CD4-positive, alpha-beta T cell treated with Interferon alpha-2 for 1 hour (primary cell): Measurements from ENCODE around the gene TUBB1.
A peak's percentile ranks its signal among the peaks of the same experiment; 100 is the strongest.

ENCODE experiments used
- DNase-seq, 2 donors: peaks; one replicate each; pipeline ENCODE4 v3.0.0-alpha.2; 2020 to 2022

The TUBB1 gene

DNA sequence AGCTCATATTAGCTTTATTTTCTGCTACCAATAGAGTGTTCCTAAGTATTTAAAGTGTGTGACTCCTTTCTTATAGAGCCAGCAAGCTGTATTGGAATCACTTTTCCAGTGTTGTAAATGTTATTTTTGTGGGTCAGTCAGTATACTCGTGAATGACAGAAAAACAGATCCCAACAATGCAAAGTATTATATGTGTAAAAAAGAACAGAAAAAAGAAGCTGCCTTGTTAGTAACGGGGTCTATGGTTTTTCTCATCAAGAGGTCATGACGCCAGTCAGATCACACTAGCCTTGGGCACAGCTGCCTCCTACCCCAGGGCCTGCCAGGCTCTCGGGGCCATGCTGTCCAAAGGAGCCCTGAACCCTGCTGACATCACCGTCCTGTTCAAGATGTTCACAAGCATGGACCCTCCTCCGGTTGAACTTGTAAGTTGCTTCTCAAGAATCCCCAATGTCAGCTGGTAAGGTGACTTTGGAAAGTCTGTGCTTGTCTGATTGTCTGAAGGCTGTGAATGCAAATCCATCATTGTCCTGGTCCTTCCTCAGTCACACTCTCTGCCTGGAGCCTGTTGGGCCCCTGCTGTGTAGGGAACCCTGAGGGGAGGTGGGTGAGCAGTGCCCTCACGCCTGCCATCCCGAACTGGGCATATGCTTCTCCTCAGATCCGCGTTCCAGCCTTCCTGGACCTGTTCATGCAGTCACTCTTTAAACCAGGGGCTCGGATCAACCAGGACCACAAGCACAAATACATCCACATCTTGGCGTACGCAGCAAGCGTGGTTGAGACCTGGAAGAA, 28.4 kb upstream of the TUBB1 start:
- no peak for DNase-seq

DNA sequence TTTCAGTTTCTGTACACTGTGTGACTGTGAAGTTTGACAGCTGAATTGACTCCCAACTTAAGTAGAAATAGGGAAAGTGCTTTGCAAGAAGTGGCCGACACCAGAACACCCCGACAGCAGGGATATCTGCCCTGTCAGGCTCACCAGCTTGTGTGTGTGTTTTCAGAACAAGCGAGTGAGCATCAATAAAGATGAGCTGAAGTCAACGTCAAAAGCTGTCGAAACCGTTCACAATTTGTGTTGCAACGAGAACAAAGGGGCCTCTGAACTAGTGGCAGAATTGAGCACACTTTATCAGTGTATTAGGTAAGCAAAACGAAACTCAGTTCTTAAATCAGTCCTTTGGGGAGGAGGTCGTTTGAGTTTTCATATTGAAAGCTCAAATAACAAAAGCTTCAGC, 27.5 kb upstream of the TUBB1 start:
- no peak for DNase-seq

- DNase-seq: no peak
Measured at GRCh38 chr20:58992911-58993310, 26.3 kb upstream of the TUBB1 start.

DNA sequence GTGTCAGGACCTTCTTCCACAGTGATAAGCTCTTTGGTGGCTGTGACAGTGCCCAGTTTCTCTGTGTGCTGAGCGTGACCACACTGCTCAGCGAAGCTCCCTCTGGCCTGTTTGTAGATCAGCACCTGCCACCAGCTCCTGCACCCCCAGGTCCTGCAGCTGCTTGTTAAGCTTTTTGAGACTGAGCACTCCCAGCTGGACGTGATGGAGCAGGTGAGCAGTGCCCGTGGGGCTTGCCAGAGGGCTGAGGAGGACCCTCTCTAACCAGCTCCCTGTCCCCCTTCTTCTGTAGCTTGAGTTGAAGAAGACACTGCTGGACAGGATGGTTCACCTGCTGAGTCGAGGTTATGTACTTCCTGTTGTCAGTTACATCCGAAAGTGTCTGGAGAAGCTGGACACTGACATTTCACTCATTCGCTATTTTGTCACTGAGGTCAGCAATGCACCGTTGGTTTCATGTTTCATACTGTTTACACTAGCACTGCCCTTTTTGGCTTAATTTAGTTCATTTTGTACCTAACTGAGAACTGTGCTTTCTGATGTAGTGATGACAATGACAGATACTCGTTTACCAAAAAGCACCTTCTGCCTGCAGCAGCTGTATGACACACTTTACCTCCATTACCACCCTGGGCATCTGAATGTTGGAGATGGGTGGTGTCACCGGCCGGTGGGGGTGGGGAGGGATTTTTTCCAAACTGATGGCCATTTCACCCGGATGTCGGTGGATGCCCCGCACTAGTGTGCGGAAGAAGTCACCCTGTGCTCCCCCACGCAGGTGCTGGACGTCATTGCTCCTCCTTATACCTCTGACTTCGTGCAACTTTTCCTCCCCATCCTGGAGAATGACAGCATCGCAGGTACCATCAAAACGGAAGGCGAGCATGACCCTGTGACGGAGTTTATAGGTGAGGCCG, 25.6 kb upstream of the TUBB1 start:
- DNase-seq: no peak

DNA sequence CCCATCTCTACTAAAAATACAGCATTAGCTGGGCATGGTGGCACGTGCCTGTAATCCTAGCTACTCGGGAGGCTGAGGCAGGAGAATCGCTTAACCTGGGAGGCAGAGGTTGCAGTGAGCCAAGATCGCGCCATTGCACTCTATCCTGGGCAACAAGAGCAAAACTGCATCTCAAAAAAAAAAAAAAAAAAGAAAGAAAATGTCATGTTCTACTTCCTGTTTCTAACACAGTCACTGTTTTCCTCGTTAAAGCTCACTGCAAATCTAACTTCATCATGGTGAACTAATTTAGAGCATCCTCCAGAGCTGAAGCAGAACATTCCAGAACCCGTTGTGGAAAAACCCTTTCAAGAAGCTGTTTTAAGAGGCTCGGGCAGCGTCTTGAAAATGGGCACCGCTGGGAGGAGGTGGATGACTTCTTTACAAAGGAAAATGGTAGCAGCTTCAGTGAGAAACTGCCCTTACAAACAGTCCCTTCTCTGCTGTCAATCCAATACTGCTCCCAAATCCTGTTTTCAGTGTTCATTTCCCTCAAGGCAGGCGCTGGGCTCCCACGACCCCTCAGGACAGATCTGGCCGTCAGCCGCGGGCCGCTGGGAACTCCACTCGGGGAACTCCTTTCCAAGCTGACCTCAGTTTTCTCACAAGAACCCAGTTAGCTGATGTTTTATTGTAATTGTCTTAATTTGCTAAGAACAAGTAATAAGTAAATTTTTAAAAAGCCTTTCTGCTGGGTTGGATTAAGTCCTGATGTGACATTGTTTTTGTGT, 24.7 kb upstream of the TUBB1 start:
- DNase-seq: no peak

DNA sequence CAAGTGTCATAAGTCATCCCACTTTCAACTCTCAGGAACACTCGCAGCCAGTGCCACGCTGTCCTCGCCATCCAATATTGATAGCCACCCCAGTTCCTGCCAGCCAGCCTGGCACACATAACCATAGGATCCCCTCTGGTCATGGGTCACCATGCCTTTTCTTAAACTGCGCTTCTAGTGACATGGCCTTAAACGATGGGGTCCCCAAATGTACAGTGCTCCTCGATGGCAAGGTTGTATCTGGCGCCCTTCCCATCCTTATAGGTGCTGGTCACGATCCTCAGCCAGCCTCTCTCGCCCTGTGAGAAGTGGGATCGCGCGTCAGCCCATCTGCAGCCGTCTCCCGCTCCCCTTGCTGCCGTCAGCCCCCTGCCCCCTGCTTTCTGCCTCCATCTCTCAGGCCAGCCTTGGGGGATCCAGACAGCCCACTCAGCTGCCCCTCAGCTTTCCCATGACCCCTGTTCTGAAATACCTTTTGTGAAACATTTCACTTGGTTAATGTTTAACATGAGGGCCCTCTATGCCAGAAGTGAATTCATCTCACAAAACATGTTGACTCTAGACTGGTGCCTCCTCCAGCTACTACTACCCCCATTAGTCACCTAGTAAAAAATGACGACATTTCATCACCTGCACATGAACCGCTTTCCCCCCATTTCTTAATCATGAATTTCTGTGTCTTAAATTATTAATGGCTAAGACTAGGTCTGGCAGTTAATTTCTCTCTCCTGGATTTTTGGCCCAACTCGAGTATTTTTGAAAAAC, 23.6 kb upstream of the TUBB1 start:
- no peak for DNase-seq

DNA sequence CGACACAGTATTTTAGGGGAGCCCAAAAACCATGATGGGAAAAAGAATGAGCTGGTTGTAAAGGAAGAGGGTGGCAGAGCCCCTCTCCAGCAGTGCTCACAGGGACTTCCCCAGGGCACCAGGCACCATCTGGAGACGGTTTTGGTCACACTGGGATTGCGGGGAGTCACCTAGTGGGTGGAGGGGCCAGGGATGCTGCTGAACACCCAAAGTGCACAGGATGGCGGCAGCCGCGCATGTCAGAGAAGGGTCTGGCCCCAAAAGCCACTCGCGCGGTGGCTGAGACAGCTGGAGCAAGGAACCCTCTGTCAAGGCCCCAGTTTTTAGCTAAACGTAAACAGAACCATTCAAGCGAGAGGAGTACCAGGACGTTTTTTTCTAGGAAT, 23.0 kb upstream of the TUBB1 start:
- no peak for DNase-seq

GRCh38 chr20:58997141-58997770, 22.0 kb upstream of the TUBB1 start:
- no peak for DNase-seq

GRCh38 chr20:58998656-58999055, 20.6 kb upstream of the TUBB1 start:
- no peak for DNase-seq

- DNase-seq: no peak
Measured at GRCh38 chr20:59000326-59000725, 18.9 kb upstream of the TUBB1 start.

- DNase-seq: no peak
Measured at GRCh38 chr20:59001068-59001448, 18.2 kb upstream of the TUBB1 start.

DNA sequence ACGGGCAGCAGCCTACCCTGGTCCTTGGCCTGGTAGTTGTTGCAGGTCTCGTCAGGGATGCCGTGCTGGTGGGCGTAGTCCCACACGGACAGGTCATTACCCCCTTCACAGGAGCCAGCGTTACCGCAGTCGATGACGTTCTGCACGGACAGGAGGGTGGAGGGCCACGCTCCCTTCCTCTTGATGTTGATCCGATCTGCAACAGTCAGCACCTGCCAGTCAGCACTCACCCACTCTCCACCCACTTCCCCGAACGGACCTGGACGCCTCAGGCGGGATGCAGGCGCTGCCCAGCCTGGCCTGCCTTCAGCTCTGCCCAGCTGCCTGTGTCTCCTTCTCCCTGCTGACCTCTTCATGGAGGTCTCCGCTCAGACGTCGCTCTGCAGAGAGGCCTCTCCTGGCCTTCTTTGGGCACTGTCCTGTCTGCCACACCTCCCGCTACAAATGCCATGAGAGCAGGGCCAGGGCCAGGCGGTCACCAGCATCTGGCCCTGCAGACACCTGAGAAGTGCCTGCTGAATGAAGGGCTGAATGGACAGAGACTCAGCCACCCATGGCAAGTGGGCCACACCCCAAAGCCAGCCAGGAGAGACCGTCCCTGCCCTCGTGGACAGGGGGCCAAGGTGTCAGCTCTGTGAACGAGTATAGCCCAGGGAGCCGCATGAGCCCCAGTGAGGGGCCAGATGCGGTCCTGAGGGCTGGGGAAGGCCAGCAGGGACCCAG, 17.6 kb upstream of the TUBB1 start:
- DNase-seq: no peak

DNA sequence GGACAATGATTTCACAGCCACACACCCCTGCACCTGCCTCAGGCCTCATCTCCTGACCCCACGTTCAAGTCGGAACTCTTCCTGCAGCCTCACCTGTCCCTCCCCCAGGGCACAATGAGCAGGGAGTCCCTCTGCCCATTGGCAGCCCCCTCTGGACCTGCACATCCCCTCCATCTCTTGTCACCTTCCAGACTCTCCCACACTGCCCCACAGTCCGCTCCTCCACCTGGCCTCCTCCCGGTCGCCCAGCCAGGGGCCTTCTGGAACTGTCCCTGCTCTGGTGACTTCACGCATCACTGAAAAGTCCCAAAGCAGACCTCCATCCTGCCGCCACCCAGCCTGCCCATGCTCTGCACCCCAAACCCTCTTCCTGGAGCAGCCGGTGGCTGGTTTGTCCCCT, 16.8 kb upstream of the TUBB1 start:
- no peak for DNase-seq

DNA sequence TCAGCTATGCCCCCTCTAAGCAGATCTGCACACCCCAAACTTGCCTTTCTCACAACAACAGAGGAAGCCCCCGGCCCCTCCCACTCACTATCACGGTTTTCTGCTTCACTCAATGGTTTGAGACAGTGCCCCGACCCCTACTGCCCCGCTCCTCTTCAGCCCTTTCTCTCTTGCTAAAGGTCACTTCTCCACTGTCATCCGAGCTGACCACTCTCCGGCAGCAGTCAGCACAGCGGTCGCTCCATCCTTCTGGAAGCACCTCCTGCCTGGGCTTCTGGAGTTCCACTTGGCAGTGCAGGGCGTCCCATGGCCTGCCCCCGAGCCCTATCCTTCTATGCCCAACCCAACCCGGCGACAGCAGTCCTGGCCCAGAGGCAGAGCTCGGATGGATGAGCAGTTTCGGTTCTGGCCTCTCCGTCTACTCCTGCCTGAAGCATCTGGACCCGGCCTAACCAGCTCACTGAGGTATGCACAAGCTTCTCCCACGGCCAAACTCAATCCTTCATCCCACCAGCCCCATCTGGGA, 16.3 kb upstream of the TUBB1 start:
- DNase-seq: no peak

DNA sequence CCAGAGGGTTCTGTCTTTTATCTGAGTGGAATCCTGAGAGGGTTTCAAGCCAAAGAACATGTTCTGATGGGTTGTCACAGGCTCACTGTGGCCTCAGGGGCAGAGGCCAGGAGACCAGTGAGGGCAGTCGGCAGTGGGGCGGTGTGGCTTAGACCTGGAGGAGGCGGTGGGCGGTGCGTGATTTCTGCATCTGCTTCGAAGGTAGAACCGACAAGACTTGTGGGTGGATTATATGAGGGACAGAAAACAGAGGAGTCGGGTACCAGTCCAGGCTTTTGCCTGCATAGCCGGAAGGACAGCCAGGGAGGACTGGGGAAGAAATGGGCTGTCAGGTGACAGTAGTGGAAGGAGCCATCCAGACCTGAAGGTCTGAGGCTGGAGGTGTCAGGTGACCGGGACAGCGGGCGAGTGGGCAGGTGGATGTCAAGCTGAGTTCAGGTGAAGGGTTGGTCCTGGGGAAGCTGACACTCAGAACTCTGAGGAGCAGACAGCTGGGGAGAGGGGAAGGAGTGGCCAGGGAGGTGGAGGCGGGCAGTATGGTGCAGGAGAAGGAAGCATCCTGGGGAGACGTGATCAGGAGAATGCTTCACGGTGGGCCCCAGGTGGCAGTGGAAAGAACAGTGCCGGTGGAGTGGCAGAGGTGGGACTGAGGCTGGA, 15.3 kb upstream of the TUBB1 start:
- no peak for DNase-seq

DNA sequence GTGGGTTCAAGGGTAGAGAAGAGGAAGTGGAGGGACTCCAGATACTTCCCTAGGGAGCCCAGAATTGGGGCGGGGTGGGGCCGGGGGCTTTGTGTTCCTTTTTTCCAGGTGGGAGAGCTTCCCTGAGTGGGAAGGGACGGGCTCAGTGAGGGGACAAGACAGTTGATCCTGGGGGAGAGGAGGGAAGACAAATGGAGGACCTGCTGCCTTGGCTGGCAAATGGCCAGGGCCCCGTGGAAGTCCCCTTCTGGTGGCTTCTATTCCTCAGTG, 14.8 kb upstream of the TUBB1 start:
- DNase-seq: peak; percentile 66 to 85

GRCh38 chr20:59004763-59005522, 14.3 kb upstream of the TUBB1 start:
- DNase-seq: peak; percentile 52 to 74

DNA sequence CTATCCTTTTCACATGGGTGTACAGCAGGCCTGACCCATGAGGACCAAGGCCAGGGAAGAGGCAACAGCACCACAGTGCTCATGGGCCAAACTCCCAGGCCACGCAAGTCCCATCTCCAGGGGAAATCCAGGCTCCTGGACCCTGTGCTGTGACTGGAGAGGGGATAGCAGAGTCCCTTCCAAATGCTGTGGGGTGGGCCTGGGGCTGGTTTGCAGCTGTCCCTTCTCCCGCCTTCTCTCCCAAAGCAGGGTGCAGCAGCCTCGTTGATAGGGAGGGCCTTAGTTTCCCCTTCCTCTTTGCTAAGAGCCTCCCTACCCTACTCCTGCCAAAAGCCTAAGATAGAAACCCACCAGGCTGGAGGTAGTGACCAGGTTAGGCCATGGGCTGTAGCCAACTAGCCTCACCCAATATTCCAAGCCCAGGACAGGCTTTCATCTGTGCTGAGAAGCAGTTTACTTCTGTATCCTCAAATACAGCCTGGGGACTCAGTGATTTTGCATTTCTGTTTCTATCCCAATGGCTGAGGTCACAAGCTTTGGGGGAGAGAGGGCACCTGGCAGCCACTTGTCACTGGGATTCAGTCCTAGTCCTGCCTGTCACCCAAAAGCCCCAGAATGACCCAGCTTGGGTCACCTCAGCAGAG, 13.6 kb upstream of the TUBB1 start:
- DNase-seq: no peak

GRCh38 chr20:59006167-59006863, 12.9 kb upstream of the TUBB1 start:
- no peak for DNase-seq
